Left lung (tissue), 10 donors: Measurements from ENCODE around the gene DYNLT2. TPM values are rescaled to one million over a fixed set of nuclear protein-coding genes. Genes with fewer than 3 reads are reported as not detected.

Experiments
- ATAC-seq: fragments of 200-7000 bp; cut with Tn5 transposase; one replicate; pipeline ENCODE4 v1.9.1; 2020; ENCODE audit warnings: moderate library complexity
- DNase-seq, 4 donors: peaks; one replicate each; pipeline ENCODE4 v3.0.0-alpha.2; 2013 to 2020
- H3K27ac ChIP-seq, 2 donors: fragments of 200-600 bp; sonication (generic) in 1 of 2; one replicate each; pipeline versions ENCODE4 v1.5.0 to v1.8.0; 2020 to 2021
- H3K27me3 ChIP-seq, 2 donors: fragments of 200-600 bp; sonication (generic) in 1 of 2; one replicate each; pipeline versions ENCODE4 v1.5.0 to v1.8.0; 2020 to 2021
- H3K36me3 ChIP-seq, 2 donors: fragments of 200-600 bp; sonication (generic) in 1 of 2; one replicate each; pipeline versions ENCODE4 v1.5.0 to v1.8.0; 2020 to 2021
- H3K4me1 ChIP-seq, 2 donors: fragments of 200-600 bp; one replicate each; pipeline ENCODE4 v1.8.0; 2021
- H3K4me3 ChIP-seq, 2 donors: fragments of 200-600 bp; sonication (generic) in 1 of 2; one replicate each; pipeline versions ENCODE4 v1.5.0 to v1.8.0; 2020 to 2021; ENCODE audit warnings: mild to moderate bottlenecking in 1 of 2
- H3K9me3 ChIP-seq, 2 donors: fragments of 200-600 bp; sonication (generic) in 1 of 2; one replicate each; pipeline versions ENCODE4 v1.5.0 to v1.8.0; 2020 to 2021
- CTCF ChIP-seq, 2 donors: fragments of 200-600 bp; sonication (generic) in 1 of 2; IDR thresholded peaks; one replicate each; pipeline versions ENCODE4 v1.5.0 to v1.8.0; 2021; ENCODE audit warnings: antibody characterized with exemption in 2 of 2
- intact Hi-C, 2 donors: fragments of 100-400 bp; cut with DNase I; formaldehyde crosslinking; loops; one replicate each; pipeline versions ENCODE4 v1.11.2 to v1.14.2; 2022
- polyA plus RNA-seq, 6 donors: library from polyadenylated mRNA; unstranded; fragments of 120-200 nt; gene quantifications; one replicate each; pipeline ENCODE4 v1.2.1, GENCODE V29; 2013; ENCODE audit not compliant: insufficient read length in 6 of 6
- total RNA-seq, 2 donors: library from RNA; stranded (reverse); fragmentation: NEBNext Ultra II Directional; extraction: Animal tissue kit (Norgen Biotek cat#: 25700); gene quantifications; one replicate each; pipeline ENCODE4 v1.2.1, GENCODE V29; 2021
- donor health status: DM: no; HTN: yes; CAD: no.
- donor health status: DM: no; HTN: no; CAD: no.

The DYNLT2 gene
- total and polyA plus RNA-seq, 8 donors, result 1.4 to 10.6 (median 6.1) TPM

- intact Hi-C loops, result no loop called here
- no peak for TF ChIP-seq CTCF (IDR thresholded peaks at IDR 0.05)
- no peak overlapping the region for H3K4me3 ChIP-seq
- H3K4me1 ChIP-seq, result no peaks in the 10 kb centered on the region
- no peaks in the 10 kb centered on the region for H3K9me3 ChIP-seq
- ATAC-seq (no peak), DNase-seq (no peak)
- H3K27ac ChIP-seq, result no peak overlapping the region
- no peaks in the 10 kb centered on the region for H3K36me3 ChIP-seq
- H3K27me3 ChIP-seq, result no peaks in the 10 kb centered on the region
These were observed 12.3 kb downstream of the DYNLT2 start for GRCh38 chr6:169738976-169739529.

- intact Hi-C loops, result no loop called here
- Histone ChIP-seq H3K36me3 (no peaks in the 10 kb centered on the region), H3K9me3 (no peaks in the 10 kb centered on the region), H3K4me1 (no peaks in the 10 kb centered on the region), H3K4me3 (no peak overlapping the region), H3K27ac (no peak overlapping the region), H3K27me3 (no peaks in the 10 kb centered on the region)
- TF ChIP-seq CTCF (IDR thresholded peaks at IDR 0.05), result no peak
- ATAC-seq (peak; percentile 56), DNase-seq (peak in 1 of 4 donors; percentile 25)
These were observed 13.0 kb downstream of the DYNLT2 start for GRCh38 chr6:169738204-169738975.

GRCh38 chr6:169729961-169730360 lies 21.4 kb downstream of the DYNLT2 start:
- Histone ChIP-seq H3K4me1 (peaks cover 0 to 9% of the 10 kb centered on the region in 2 donors), H3K36me3 (no peaks in the 10 kb centered on the region), H3K4me3 (no peak overlapping the region), H3K9me3 (no peaks in the 10 kb centered on the region), H3K27me3 (peaks cover 0 to under 1% of the 10 kb centered on the region in 2 donors), H3K27ac (no peak overlapping the region)
- DNase-seq (no peak), ATAC-seq (no peak)
- TF ChIP-seq CTCF (IDR thresholded peaks at IDR 0.05), result no peak
- intact Hi-C loops, result no loop called here

- Histone ChIP-seq H3K9me3 (no peaks in the 10 kb centered on the region), H3K4me3 (no peak overlapping the region), H3K4me1 (peaks cover under 1 to 22% of the 10 kb centered on the region in 2 donors), H3K27ac (no peak overlapping the region), H3K36me3 (no peaks in the 10 kb centered on the region), H3K27me3 (peaks cover 0 to 6% of the 10 kb centered on the region in 2 donors)
- TF ChIP-seq CTCF (IDR thresholded peaks at IDR 0.05), result no peak
- intact Hi-C loops, result no loop called here
- ATAC-seq (no peak), DNase-seq (no peak)
These were observed 24.4 kb downstream of the DYNLT2 start for GRCh38 chr6:169726963-169727362.

- H3K4me1 ChIP-seq, result peaks cover 4 to 32% of the 10 kb centered on the region in 2 donors
- no peak for TF ChIP-seq CTCF (IDR thresholded peaks at IDR 0.05)
- no peaks in the 10 kb centered on the region for H3K36me3 ChIP-seq
- DNase-seq, result no peak
- ATAC-seq, result no peak
- H3K4me3 ChIP-seq, result no peak overlapping the region
- H3K27me3 ChIP-seq, result peaks cover 0 to 6% of the 10 kb centered on the region in 2 donors
- H3K27ac ChIP-seq, result no peak overlapping the region
- intact Hi-C loops, result no loop called here
- no peaks in the 10 kb centered on the region for H3K9me3 ChIP-seq
These were observed 25.3 kb downstream of the DYNLT2 start for GRCh38 chr6:169726049-169726400.
